Stimulated activated CD8-positive, alpha-beta memory T cell treated with anti-CD3 and anti-CD28 coated beads, Interleukin-15, amount 100 ng/mL, for 24 hours (primary cell): Measurements from ENCODE around the gene ITGB4.

Source experiments
- DNase-seq: peaks from one replicate; pipeline ENCODE4 v3.0.0-alpha.2; 2020; ENCODE audit warnings: low read depth

Gene ITGB4

GRCh38 chr17:75720656-75721462 is at the start of gene ITGB4:
ITGB4 (plus strand) TSS chr17:75721459; CDS start chr17:75724704, 3,245 bp downstream.
- DNase-seq = peak; percentile 7

DNA sequence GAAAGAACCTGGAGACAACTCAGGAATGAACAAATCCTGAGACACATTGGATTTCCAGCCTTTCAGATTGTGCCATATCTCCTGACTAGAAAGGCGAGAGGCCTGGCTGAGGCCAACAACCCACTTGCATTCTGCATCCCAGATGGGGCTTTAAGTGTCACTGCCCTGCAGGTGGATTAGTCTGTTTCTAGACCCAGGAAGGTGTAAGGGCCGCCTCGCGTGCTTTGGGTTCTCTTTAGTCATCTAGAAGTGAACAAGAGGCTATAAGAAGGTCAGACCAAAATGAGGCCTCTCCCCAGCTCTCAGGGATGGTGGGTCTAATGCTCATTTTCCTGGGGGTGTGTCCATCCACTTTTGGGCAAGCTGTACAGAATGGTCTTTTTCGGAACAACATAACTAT is 49.2 kb upstream of the ITGB4 start:
- DNase-seq = no peak

- no peak for DNase-seq
Observed at GRCh38 chr17:75673487-75673886, 47.8 kb upstream of the ITGB4 start.

- no peak for DNase-seq
Observed at GRCh38 chr17:75676461-75676860, 44.8 kb upstream of the ITGB4 start.

DNA sequence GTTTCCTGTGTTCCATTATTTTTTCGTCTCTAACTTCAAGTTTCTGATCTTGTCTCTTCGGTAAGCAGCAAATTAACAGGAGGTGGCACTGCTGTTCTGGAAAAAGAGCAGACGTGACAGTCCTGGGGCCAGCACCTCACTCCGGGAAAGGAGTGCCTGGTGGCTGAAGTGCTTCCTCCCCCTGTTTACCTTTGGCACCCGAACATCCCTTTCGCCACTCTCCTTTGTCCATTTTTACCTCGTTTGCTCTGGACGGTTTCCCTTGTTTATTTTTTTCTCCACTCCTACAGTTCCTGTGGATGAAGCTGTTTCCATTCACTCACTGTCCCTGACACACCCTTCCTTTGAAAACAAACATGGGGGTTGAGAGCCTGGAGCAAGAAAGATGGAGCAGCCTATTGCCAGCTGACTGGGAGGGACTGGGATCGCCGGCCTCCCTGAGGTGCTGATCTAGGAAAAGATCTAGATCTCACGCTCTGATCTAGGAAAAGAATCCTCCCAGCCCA is 41.5 kb upstream of the ITGB4 start:
- no peak for DNase-seq

DNA sequence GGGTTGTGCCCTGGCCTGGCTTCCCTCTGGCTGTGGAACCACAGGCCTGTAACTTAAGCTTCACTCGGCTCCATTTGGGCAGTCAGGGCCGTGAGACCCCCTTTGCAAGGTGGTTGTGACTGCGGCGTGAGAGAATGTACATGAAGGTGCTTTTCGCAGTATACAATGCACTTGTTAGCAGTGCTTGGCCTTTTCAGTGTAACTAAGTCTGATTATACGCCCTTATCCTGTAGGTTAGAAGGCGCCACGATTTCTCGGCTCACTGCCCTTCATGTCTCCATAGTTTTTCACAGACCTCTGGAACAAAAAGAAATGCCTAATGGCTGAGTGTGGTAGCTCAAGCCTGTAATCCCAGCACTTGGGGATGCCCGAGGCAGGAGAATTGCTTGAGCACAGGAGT is 40.8 kb upstream of the ITGB4 start:
- no peak for DNase-seq

GRCh38 chr17:75681289-75681688 is 40.0 kb upstream of the ITGB4 start:
- no peak for DNase-seq

GRCh38 chr17:75683583-75683982 is 37.7 kb upstream of the ITGB4 start:
- DNase-seq = no peak

GRCh38 chr17:75684249-75684648 is 37.0 kb upstream of the ITGB4 start:
- DNase-seq = no peak

GRCh38 chr17:75684924-75685323 is 36.3 kb upstream of the ITGB4 start:
- DNase-seq = no peak

GRCh38 chr17:75685499-75685898 is 35.8 kb upstream of the ITGB4 start:
- no peak for DNase-seq

DNA sequence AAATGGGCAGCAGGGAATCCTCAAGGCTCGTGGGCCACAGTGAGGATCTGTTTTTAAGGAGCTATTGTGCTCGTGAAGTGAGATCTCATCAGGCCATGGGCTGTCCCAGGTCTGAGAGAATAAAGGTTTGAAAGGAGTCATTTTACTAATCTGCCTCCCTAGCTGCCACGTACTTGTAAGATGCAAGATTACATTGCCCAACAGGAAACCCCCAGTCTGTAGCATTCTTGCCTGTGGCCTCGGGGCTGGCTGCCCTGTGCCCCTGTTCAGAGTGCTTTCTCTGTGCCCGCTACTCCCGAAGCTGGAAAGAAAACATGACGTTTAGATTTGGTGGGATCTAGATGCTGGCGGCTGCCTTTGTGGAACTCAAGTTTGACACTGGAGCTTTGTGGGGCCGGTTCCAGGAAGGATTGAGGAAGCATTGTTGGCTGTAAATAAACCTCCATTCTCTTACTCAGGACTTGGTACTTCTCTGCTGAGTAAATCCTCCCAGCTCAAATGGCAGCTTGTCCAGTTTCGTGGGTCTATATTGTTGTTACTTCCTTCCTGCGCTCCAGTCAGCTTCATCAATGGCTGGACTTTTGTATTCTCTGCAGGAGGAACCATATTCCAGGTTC is 32.9 kb upstream of the ITGB4 start:
- DNase-seq = no peak

- DNase-seq = no peak
Observed at GRCh38 chr17:75689441-75689873, 31.8 kb upstream of the ITGB4 start.

GRCh38 chr17:75691371-75691791 is 29.9 kb upstream of the ITGB4 start:
- DNase-seq = no peak

- no peak for DNase-seq
Observed at GRCh38 chr17:75691801-75692626, 29.2 kb upstream of the ITGB4 start.

- no peak for DNase-seq
Observed at GRCh38 chr17:75692976-75693375, 28.3 kb upstream of the ITGB4 start.

- DNase-seq = no peak
Observed at GRCh38 chr17:75693500-75694481, 27.5 kb upstream of the ITGB4 start.

- no peak for DNase-seq
Observed at GRCh38 chr17:75694536-75694935, 26.7 kb upstream of the ITGB4 start.

GRCh38 chr17:75695141-75695829 is 26.0 kb upstream of the ITGB4 start:
- no peak for DNase-seq

GRCh38 chr17:75695830-75696271 is 25.4 kb upstream of the ITGB4 start:
- DNase-seq = no peak
